ENCODE results near the gene USF2. TPM values are rescaled to one million over a fixed set of nuclear protein-coding genes. Genes with fewer than 3 reads are reported as not detected.
A peak's percentile ranks its signal among the peaks of the same experiment; 100 is the strongest.

Gene USF2
- total RNA-seq, 2 experiments from 2014 or later, result 116 to 154 TPM

DNA sequence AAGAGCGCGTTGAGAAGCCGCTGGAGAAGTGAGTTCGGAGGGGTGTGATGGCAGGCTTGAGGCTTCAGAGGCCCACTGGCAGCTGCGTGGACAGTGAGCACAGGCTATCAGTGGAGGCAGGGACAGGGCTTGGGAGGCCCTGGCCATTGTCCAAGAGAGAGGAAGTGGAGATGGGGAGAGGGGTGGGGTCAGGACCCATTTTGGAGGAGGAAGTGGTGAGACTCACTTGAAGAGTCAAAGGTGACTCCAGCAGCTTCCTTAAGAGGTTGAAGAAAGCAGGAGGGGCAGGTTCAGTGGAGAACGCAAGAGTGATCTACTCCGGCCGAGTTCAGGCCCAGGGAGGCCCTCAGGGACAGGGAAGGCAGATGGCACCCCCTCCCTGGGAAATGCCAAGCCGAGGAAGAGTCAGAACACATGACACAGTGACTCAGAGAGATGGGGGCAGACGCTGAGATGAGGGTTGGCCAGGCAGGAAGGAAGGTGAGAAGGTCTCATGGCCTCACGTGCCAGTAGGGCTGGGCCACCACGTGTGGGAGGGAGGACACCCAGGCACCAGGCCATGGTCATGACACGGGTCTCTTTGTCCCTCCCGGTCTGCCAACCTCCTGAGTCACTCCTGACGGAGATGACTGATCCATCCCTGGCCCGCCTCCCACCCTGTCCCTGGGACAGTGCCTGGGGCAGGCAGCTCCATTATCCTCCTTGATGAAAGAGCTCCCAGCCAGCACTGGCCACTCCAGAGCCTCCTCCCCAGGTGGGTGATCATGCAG, 50.1 kb downstream of the USF2 start:
- DNase-seq (peak; percentile 40), ATAC-seq (peak; percentile 66)
- H3K27ac Mint-ChIP-seq, result peak overlapping the region; percentile 27
- H3K4me3 Mint-ChIP-seq, result no peak overlapping the region
- peaks cover 7% of the 10 kb centered on the region for H3K4me1 Mint-ChIP-seq
- CTCF ChIA-PET, result interaction anchor here (1.2 kb wide), 1 partner anchor 69 kb away, joined by 3 read pairs; no protein-coding TSS in a partner anchor
- no peaks in the 10 kb centered on the region for H3K36me3 Mint-ChIP-seq (ENCODE audit: low read depth)
- POLR2A ChIA-PET, result no interaction called here
- H3K27me3 Mint-ChIP-seq, result peaks cover 4% of the 10 kb centered on the region
- intact Hi-C loops (cut with DNase I, micrococcal nuclease), result no loop called here
- H3K9me3 Mint-ChIP-seq (ENCODE audit: low read depth), result no peaks in the 10 kb centered on the region

DNA sequence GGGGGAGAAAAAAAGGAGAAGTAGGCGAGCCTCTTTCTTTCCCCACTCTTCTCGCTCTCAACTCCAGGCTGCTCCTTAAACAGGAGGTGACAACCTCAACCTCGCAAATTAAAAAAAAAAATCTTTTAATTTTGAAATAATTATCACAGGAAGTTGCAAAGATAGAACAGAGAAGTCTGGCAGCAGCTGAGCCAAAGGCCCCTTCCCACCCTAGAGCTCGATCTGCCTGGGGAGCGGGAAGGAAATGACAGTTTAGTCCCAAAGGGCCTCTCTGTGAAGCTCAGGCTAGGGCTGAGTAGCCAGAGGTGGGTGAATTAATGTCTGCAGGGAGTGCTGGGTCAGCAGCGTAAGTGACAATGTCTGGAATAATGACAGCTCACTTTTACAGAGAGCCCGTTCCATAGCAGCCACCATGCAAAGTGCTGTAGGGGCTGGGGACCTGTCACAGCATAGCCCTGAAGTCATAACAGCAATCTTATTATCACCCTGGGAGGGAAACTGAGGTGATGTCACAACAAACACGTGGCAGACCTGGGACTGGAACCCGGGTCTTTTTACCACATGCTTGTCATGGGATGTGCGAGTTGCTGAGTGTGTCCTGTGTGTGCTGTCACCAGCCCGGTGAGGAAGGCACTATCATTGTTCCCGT, 51.4 kb downstream of the USF2 start:
- peak; percentile 52 for ATAC-seq
- Mint-ChIP-seq H3K36me3 (ENCODE audit: low read depth) (no peaks in the 10 kb centered on the region), H3K4me1 (peaks cover 7% of the 10 kb centered on the region), H3K27me3 (peaks cover 4% of the 10 kb centered on the region), H3K4me3 (no peak overlapping the region), H3K27ac (no peak overlapping the region), H3K9me3 (ENCODE audit: low read depth) (no peaks in the 10 kb centered on the region)
- CTCF ChIA-PET, result interaction anchor here (0.6 to 0.7 kb wide), 2 partner anchors 32 to 33 kb away, joined by 3 read pairs; no protein-coding TSS in a partner anchor
- POLR2A ChIA-PET, result interaction anchor here (0.6 to 0.7 kb wide), 2 partner anchors 27 to 36 kb away, joined by 4 to 6 read pairs; no protein-coding TSS in a partner anchor
- intact Hi-C loops (cut with DNase I, micrococcal nuclease), result no loop called here
- no peak for DNase-seq

DNA sequence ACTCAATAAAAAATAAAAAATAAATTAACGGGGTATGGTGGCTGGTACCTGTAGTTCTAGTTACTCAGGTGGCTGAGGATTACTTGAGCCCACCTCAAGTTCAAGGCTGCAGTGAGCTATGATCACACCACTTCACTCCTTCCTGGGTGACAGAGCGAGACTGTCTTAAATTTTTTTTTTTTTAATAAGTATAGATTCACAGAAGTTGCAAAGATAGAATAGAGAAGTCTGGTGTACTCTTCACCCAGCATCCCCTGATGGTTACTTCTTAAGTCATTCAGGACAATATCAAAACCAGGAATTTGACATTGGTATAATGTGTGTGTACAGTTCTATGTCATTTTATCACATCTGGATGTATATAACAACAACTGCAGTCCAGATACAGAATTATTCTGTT, 52.5 kb downstream of the USF2 start:
- Mint-ChIP-seq H3K4me1 (peaks cover 7% of the 10 kb centered on the region), H3K27me3 (peaks cover 4% of the 10 kb centered on the region), H3K9me3 (ENCODE audit: low read depth) (no peaks in the 10 kb centered on the region), H3K36me3 (ENCODE audit: low read depth) (no peaks in the 10 kb centered on the region), H3K4me3 (no peak overlapping the region), H3K27ac (no peak overlapping the region)
- ChIA-PET CTCF (interaction anchor here (0.6 kb wide), 1 partner anchor 87 kb away, joined by 3 read pairs; no protein-coding TSS in a partner anchor), POLR2A (no interaction called here)
- no peak for DNase-seq
- no peak for ATAC-seq
- intact Hi-C loops (cut with DNase I, micrococcal nuclease), result no loop called here

DNA sequence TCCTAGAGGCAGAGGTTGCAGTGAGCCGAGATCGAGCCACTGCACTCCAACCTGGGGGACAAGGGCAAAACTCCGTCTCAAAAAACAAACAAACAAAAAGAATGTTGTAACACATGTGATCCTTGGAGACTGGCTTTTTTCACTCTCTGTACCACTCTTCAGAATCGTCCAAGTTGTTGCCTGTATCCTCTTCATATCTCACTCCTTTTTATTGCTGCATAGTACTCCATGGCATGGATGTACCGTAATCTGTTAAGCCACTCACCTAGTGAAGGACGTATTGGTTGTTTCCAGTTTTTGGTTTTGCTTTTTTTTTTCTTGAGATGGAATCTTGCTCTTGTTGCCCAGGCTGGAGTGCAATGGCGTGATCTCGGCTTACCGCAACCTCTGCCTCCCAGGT, 53.3 kb downstream of the USF2 start:
- Mint-ChIP-seq H3K27me3 (peaks cover 4% of the 10 kb centered on the region), H3K4me1 (peaks cover 7% of the 10 kb centered on the region)
- CTCF ChIA-PET, result no interaction called here

DNA sequence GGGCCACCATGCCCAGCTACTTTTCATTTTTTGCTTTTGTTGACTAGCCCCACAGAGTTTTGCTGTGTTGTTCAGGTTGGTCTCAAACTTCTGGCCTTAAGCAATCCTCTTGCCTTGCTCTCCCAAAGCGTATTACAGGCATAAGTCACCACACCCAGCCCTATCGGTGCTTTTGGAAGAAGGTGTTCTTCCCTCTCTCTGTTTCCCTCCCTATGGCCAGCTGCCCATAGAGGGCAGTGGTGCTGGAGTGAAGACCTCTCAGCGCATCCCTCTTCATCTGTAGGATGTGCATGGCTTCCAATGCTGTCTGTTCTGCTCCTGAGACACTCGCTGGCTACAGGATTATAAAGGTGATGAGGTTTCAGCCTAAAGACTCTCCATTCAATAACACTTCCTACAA, 58.9 kb downstream of the USF2 start:
- DNase-seq (no peak), ATAC-seq (no peak)
- ChIA-PET POLR2A (interaction anchor here (0.6 kb wide), 1 partner anchor 39 kb away, joined by 6 read pairs; no protein-coding TSS in a partner anchor), CTCF (no interaction called here)
- no peak overlapping the region for H3K4me3 Mint-ChIP-seq
- intact Hi-C loops (cut with DNase I, micrococcal nuclease), result no loop called here
- H3K4me1 Mint-ChIP-seq, result peaks cover 10% of the 10 kb centered on the region
- H3K27me3 Mint-ChIP-seq, result peaks cover 3% of the 10 kb centered on the region
- no peaks in the 10 kb centered on the region for H3K36me3 Mint-ChIP-seq (ENCODE audit: low read depth)
- H3K27ac Mint-ChIP-seq, result no peak overlapping the region
- no peaks in the 10 kb centered on the region for H3K9me3 Mint-ChIP-seq (ENCODE audit: low read depth)

More for the DNA sequence above, 53.3 kb downstream of the USF2 start:
- Mint-ChIP-seq H3K9me3 (ENCODE audit: low read depth) (no peaks in the 10 kb centered on the region), H3K4me3 (no peak overlapping the region), H3K27ac (no peak overlapping the region), H3K36me3 (ENCODE audit: low read depth) (no peaks in the 10 kb centered on the region)
- DNase-seq (no peak), ATAC-seq (no peak)
- intact Hi-C loops (cut with DNase I, micrococcal nuclease), result no loop called here
- POLR2A ChIA-PET, result no interaction called here

DNA sequence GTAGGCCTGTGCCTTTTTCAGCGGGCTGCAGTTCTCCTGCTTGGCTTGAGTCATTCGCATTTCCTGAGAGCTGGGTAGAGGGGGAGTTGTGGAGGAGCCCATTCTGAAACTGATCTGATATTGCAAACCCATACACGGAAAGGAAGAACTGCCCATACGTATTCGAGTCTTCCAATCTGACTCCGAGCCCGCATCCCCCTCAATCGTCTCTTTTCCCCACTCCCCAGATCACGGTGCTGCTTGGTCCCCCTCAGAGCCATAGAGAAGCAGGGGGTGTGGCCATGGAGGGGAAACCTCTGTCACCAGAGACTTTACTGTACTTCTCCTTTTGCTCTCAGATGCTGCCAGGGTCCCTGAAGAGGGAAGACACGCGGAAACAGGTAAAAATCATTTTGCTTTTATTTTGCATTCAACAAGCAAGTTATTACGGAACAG, 60.1 kb downstream of the USF2 start, which contains the start of gene CD22:
CD22 (plus strand) TSS at position 337 of the 435 bp plus-strand sequence. CDS start 2,854 bp downstream, outside the sequence.
- intact Hi-C loops (cut with DNase I, micrococcal nuclease), result no loop called here
- H3K9me3 Mint-ChIP-seq (ENCODE audit: low read depth), result no peaks in the 10 kb centered on the region
- H3K4me1 Mint-ChIP-seq, result peaks cover 19% of the 10 kb centered on the region
- DNase-seq (no peak), ATAC-seq (peak; percentile 36)
- ChIA-PET CTCF (interaction anchor here (1.4 kb wide), 1 partner anchor 15 kb away, joined by 3 read pairs; no protein-coding TSS in a partner anchor), POLR2A (no interaction called here)
- peak within 1 kb of the TSS; percentile 9 for H3K27ac Mint-ChIP-seq
- H3K4me3 Mint-ChIP-seq, result no peak within 1 kb of the TSS
- no peaks in the 10 kb centered on the region for H3K36me3 Mint-ChIP-seq (ENCODE audit: low read depth)
- peaks cover 3% of the 10 kb centered on the region for H3K27me3 Mint-ChIP-seq

DNA sequence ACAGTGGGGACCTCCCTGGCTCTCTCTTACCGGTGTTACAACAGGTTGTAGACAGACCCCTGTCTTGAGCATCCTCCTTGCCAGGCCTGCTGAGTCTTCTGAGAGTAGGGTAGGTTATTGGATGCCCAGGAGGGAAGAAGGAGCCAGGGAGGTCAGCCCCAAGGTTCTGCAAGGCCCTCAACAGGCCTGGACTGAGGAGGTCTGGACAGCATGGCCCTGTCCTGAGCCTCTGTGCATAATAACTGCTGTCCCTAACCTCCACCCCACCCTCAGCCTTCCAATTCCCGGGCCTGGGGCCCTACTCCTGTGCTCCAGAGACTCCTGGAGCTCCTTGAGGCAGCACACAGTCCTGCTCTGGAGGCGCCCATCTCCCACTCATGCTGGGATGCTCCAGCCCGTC, 60.6 kb downstream of the USF2 start:
- no peak overlapping the region for H3K27ac Mint-ChIP-seq
- ChIA-PET CTCF (interaction anchor here (1.4 kb wide), 1 partner anchor 16 kb away, joined by 3 read pairs; no protein-coding TSS in a partner anchor), POLR2A (no interaction called here)
- intact Hi-C loops (cut with DNase I, micrococcal nuclease), result no loop called here
- H3K27me3 Mint-ChIP-seq, result peaks cover 3% of the 10 kb centered on the region
- peaks cover 23% of the 10 kb centered on the region for H3K4me1 Mint-ChIP-seq
- no peak for DNase-seq
- ATAC-seq, result no peak
- no peak overlapping the region for H3K4me3 Mint-ChIP-seq
- H3K9me3 Mint-ChIP-seq (ENCODE audit: low read depth), result no peaks in the 10 kb centered on the region
- no peaks in the 10 kb centered on the region for H3K36me3 Mint-ChIP-seq (ENCODE audit: low read depth)

Other genes with a start within 250 kb of the USF2 start
- 1 to 10 TPM; 1.3 to 1.6 TPM for gene SCN1B, start 238.5 kb upstream of the USF2 start, total RNA-seq
- gene HPN, start 227.2 kb upstream of the USF2 start, total RNA-seq, result under 1 TPM in 1 of 2 experiments, not detected in 1; 0.09 TPM
- gene FXYD3, start 153.1 kb upstream of the USF2 start, total RNA-seq, result not detected
- under 1 TPM; 0.66 to 0.67 TPM for gene LGI4, start 133.9 kb upstream of the USF2 start, total RNA-seq
- gene FXYD1, start 130.1 kb upstream of the USF2 start, total RNA-seq, result 1 to 10 TPM; 1.9 to 2.4 TPM
- gene FXYD7, start 125.7 kb upstream of the USF2 start, total RNA-seq, result under 1 TPM; 0.41 to 0.46 TPM
- gene FXYD5, start 114.2 kb upstream of the USF2 start, total RNA-seq, result 100 to 1,000 TPM; 261 to 358 TPM
- not detected for gene FAM187B, start 40.2 kb upstream of the USF2 start, total RNA-seq
- 10 to 100 TPM; 10.0 to 12.2 TPM for gene LSR, start 20.0 kb upstream of the USF2 start, total RNA-seq
- gene HAMP, start 13.6 kb downstream of the USF2 start, total RNA-seq, result under 1 TPM; 0.25 to 0.30 TPM
- under 1 TPM; 0.19 to 0.34 TPM for gene MAG, start 23.2 kb downstream of the USF2 start, total RNA-seq
- 1 to 10 TPM; 3.5 to 4.1 TPM for gene CD22, start 60.2 kb downstream of the USF2 start, total RNA-seq
- under 1 TPM; 0.23 to 0.35 TPM for gene FFAR1, start 78.9 kb downstream of the USF2 start, total RNA-seq
- gene FFAR3, start 89.5 kb downstream of the USF2 start, total RNA-seq, result 1 to 10 TPM; 2.4 to 3.1 TPM
- 1 to 10 TPM in 1 of 2 experiments, under 1 TPM in 1; 0.54 to 1.1 TPM for gene GPR42, start 102.1 kb downstream of the USF2 start, total RNA-seq
- gene FFAR2, start 179.3 kb downstream of the USF2 start, total RNA-seq, result not detected
- not detected for gene KRTDAP, start 221.5 kb downstream of the USF2 start, total RNA-seq
- gene DMKN, start 244.7 kb downstream of the USF2 start, total RNA-seq, result 1 to 10 TPM; 1.1 to 1.3 TPM